HepG2 (cell line): ENCODE measurements around the gene SLC4A11. TPM values are rescaled to one million over a fixed set of nuclear protein-coding genes. Genes with fewer than 3 reads are reported as not detected.
A peak's percentile ranks its signal among the peaks of the same experiment; 100 is the strongest.

ENCODE experiments used
- GLI4 ChIP-seq: sonication (generic); formaldehyde crosslinking; IDR thresholded peaks from 2 replicates; pipeline ENCODE4 v1.5.1; 2020; ENCODE audit warnings: missing genetic modification reagents, mild to moderate bottlenecking, moderate library complexity, borderline replicate concordance
- MLXIP ChIP-seq: sonication (generic); formaldehyde crosslinking; IDR thresholded peaks from 2 replicates; pipeline ENCODE4 v1.9.0; 2021; ENCODE audit warnings: missing genetic modification reagents, borderline replicate concordance
- MYPOP ChIP-seq: sonication (generic); formaldehyde crosslinking; IDR thresholded peaks from 2 replicates; pipeline ENCODE4 v1.8.1; 2023; ENCODE audit warnings: mild to moderate bottlenecking, moderate library complexity, missing genetic modification reagents
- PHF20 ChIP-seq: sonication (generic); formaldehyde crosslinking; IDR thresholded peaks from 2 replicates; pipeline ENCODE4 v1.5.0; 2020; ENCODE audit warnings: mild to moderate bottlenecking, missing genetic modification reagents
- ZBTB4 ChIP-seq: sonication (generic); formaldehyde crosslinking; IDR thresholded peaks from 2 replicates; pipeline ENCODE4 v1.4.0; 2020; ENCODE audit warnings: missing genetic modification reagents, mild to moderate bottlenecking, borderline replicate concordance
- ZBTB46 ChIP-seq: sonication (generic); formaldehyde crosslinking; IDR thresholded peaks from 2 replicates; pipeline ENCODE4 v1.4.0; 2020; ENCODE audit warnings: mild to moderate bottlenecking, missing genetic modification reagents, borderline replicate concordance
- ZNF275 ChIP-seq: sonication (generic); formaldehyde crosslinking; IDR thresholded peaks from 2 replicates; pipeline ENCODE4 v1.8.0; 2022; ENCODE audit warnings: missing genetic modification reagents, mild to moderate bottlenecking, inconsistent platforms, borderline replicate concordance
- ZNF350 ChIP-seq: sonication (generic); formaldehyde crosslinking; IDR thresholded peaks from 2 replicates; pipeline ENCODE4 v1.4.0; 2020; ENCODE audit warnings: mild to moderate bottlenecking, low read depth, missing genetic modification reagents, borderline replicate concordance
- polyA plus RNA-seq, 8 experiments: library from polyadenylated mRNA; depleted of rRNA in 3 of 8; stranded (reverse) in 7 of 8; unstranded in 1 of 8; fragments of >200 nt; fragmentation: Illumina TruSeq in 4 of 8; extraction: Trizol in 4 of 8; gene quantifications; 2 replicates each; pipeline versions ENCODE4 v1.2.1 to v1.2.3, GENCODE V29; 2011 to 2016; ENCODE audit warnings: low read depth in 4 of 8, missing spikeins in 1 of 8, mixed read lengths in 1 of 8; ENCODE audit not compliant: insufficient read depth in 1 of 8
- total RNA-seq, 5 experiments: library from RNA; depleted of rRNA; stranded (reverse); fragments of >200 nt; fragmentation: Illumina TruSeq; extraction: Trizol; gene quantifications; 2 replicates each; pipeline ENCODE4 v1.2.3, GENCODE V29; 2016; ENCODE audit warnings: low read depth in 1 of 5
- TF ChIP-seq, protein P1 (sequence below): sonication (generic); formaldehyde crosslinking; IDR thresholded peaks from 2 replicates; pipeline ENCODE4 v1.5.0; 2020; ENCODE audit warnings: mild to moderate bottlenecking, low read depth, missing genetic modification reagents, borderline replicate concordance
- TF ChIP-seq, protein P2 (sequence below): sonication (generic); formaldehyde crosslinking; IDR thresholded peaks from 2 replicates; pipeline ENCODE4 v1.5.0; 2020; ENCODE audit warnings: mild to moderate bottlenecking, missing genetic modification reagents

Gene SLC4A11
- total and polyA plus RNA-seq, 2 of the 13 experiments (the other 11 are each of a cell fraction or from before 2014, with no cell fraction given) = 3.9 to 27.0 TPM

DNA sequence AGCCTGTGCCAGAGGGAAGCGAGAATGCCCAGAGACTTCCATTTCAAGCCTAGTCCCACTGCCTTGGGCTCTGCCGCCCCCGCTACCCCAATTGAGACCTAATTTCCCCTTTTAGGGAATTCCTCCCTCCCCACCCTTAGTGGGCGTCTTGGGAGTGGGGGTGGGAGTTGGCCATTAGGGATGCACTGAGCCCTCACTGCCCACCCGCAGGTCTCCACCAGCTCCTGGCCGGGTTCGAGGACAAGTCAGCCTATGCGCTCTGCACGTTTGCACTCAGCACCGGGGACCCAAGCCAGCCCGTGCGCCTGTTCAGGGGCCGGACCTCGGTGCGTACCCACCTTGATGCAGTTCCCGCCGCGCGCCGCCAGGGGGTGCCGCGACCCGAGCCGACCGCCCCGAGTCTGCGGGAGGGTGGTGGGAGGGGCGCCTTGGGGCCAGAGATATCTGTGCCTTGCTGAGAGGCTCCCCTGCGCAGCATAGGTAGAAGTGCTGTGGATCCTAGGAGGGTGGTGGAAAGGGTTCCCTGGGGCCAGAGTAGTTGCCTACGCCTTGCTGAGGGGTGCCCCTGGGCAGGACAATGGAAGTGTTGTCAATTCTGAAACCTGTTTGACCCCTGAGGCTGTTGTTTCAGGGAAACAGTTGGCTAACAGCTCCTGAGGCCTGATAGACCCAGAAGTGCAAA lies 20.5 kb downstream of the SLC4A11 start (continued):
- TF ChIP-seq MYPOP (peak; percentile 74; the same call in 1 of the 2 replicates), ZNF350 (CRISPR knock-in tag) (peak; percentile 90), ZBTB46 (no peak), ZNF275 (CRISPR knock-in tag) (0 out of 2 replicates have a peak, but pooled peaks have one; percentile 64), PHF20 (CRISPR knock-in tag) (no peak; the same call in 1 of the 2 replicates), MLXIP (CRISPR knock-in tag) (no peak), ZBTB4 (CRISPR knock-in tag) (peak; percentile 93), GLI4 (CRISPR knock-in tag) (peak; percentile 49; the same call in 1 of the 2 replicates)
- TF ChIP-seq, protein P1, sequence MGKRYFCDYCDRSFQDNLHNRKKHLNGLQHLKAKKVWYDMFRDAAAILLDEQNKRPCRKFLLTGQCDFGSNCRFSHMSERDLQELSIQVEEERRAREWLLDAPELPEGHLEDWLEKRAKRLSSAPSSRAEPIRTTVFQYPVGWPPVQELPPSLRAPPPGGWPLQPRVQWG (CRISPR knock-in tag) = no peak
- TF ChIP-seq, protein P2, sequence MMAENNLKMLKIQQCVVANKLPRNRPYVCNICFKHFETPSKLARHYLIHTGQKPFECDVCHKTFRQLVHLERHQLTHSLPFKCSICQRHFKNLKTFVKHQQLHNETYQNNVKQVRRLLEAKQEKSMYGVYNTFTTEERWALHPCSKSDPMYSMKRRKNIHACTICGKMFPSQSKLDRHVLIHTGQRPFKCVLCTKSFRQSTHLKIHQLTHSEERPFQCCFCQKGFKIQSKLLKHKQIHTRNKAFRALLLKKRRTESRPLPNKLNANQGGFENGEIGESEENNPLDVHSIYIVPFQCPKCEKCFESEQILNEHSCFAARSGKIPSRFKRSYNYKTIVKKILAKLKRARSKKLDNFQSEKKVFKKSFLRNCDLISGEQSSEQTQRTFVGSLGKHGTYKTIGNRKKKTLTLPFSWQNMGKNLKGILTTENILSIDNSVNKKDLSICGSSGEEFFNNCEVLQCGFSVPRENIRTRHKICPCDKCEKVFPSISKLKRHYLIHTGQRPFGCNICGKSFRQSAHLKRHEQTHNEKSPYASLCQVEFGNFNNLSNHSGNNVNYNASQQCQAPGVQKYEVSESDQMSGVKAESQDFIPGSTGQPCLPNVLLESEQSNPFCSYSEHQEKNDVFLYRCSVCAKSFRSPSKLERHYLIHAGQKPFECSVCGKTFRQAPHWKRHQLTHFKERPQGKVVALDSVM (CRISPR knock-in tag) = peak; percentile 66
